Activated B cell treated with CpG ODN at 0.5 μM for 24 hours (primary cell): ENCODE data around the gene MRO. TPM values are rescaled to one million over a fixed set of nuclear protein-coding genes. Genes with fewer than 3 reads are reported as not detected.

Source experiments
- ATAC-seq: fragments of 200-7000 bp; cut with Tn5 transposase; one replicate; pipeline ENCODE4 v1.10.0; 2021; ENCODE audit warnings: low read depth, mild to moderate bottlenecking, moderate library complexity
- CTCF ChIA-PET: fragments of 350-600 bp; sonication (Branson Sonifier 250); formaldehyde crosslinking; loops from one replicate; lab custom pipeline; 2021; ENCODE audit warnings: antibody characterized with exemption; lab: Charles Lee
- POLR2A ChIA-PET: fragments of 350-600 bp; sonication (Branson Sonifier 250); formaldehyde crosslinking; loops from one replicate; lab custom pipeline; 2021; ENCODE audit warnings: antibody characterized with exemption; lab: Charles Lee
- DNase-seq: peaks from one replicate; pipeline ENCODE4 v3.0.0; 2022
- H3K27ac Mint-ChIP-seq: one replicate; pipeline ENCODE4 v1.8.0; 2020; ENCODE audit warnings: mixed read lengths
- H3K27me3 Mint-ChIP-seq: one replicate; pipeline ENCODE4 v1.8.0; 2021; ENCODE audit warnings: mixed read lengths
- H3K36me3 Mint-ChIP-seq: one replicate; pipeline ENCODE4 v1.8.0; 2021; ENCODE audit warnings: low read depth, mixed read lengths
- H3K4me1 Mint-ChIP-seq: one replicate; pipeline ENCODE4 v1.8.0; 2021; ENCODE audit warnings: mixed read lengths
- H3K4me3 Mint-ChIP-seq: one replicate; pipeline ENCODE4 v1.8.0; 2020; ENCODE audit warnings: mild to moderate bottlenecking, mixed read lengths
- H3K9me3 Mint-ChIP-seq: one replicate; pipeline ENCODE4 v1.8.0; 2020; ENCODE audit warnings: mixed read lengths
- CTCF ChIP-seq: fragments of 200-600 bp; IDR thresholded peaks from one replicate; pipeline ENCODE4 v1.8.0; 2022; ENCODE audit warnings: antibody characterized with exemption, mild to moderate bottlenecking
- intact Hi-C: fragments of 100-400 bp; cut with micrococcal nuclease; formaldehyde crosslinking; loops from one replicate; pipeline ENCODE4 v1.15.1; 2024
- total RNA-seq: library from RNA; stranded (reverse); gene quantifications from 2 replicates; pipeline ENCODE4 v1.2.3, GENCODE V29; 2022

Gene MRO
- total RNA-seq, 1 donor from 2014 or later: not detected

GRCh38 chr18:50848061-50848551 is 28.3 kb upstream of the MRO start:
- no peak overlapping the region for H3K27ac Mint-ChIP-seq
- ATAC-seq (no peak), DNase-seq (no peak)
- H3K27me3 Mint-ChIP-seq: peaks cover 2% of the 10 kb centered on the region
- ChIA-PET POLR2A (interaction anchor here (0.7 kb wide), 1 partner anchor 13 kb away, joined by 10 read pairs; no protein-coding TSS in a partner anchor), CTCF (no interaction called here)
- TF ChIP-seq CTCF: no peak
- no peaks in the 10 kb centered on the region for H3K9me3 Mint-ChIP-seq
- H3K4me3 Mint-ChIP-seq: no peak overlapping the region
- intact Hi-C loops: no loop called here
- no peaks in the 10 kb centered on the region for H3K36me3 Mint-ChIP-seq
- H3K4me1 Mint-ChIP-seq: no peaks in the 10 kb centered on the region

- intact Hi-C loops: no loop called here
- ChIA-PET POLR2A (interaction anchor here (0.5 to 0.6 kb wide), 2 partner anchors 11 to 32 kb away, joined by 5 read pairs; no protein-coding TSS in a partner anchor), CTCF (no interaction called here)
- ATAC-seq (no peak), DNase-seq (no peak)
- no peak overlapping the region for H3K4me3 Mint-ChIP-seq
- no peak for TF ChIP-seq CTCF
- H3K27ac Mint-ChIP-seq: no peak overlapping the region
- H3K27me3 Mint-ChIP-seq: no peaks in the 10 kb centered on the region
- no peaks in the 10 kb centered on the region for H3K36me3 Mint-ChIP-seq
- no peaks in the 10 kb centered on the region for H3K9me3 Mint-ChIP-seq
- H3K4me1 Mint-ChIP-seq: no peaks in the 10 kb centered on the region
These were observed 27.4 kb upstream of the MRO start for GRCh38 chr18:50847192-50847591.

GRCh38 chr18:50844960-50845359 is 25.1 kb upstream of the MRO start:
- no peaks in the 10 kb centered on the region for H3K27me3 Mint-ChIP-seq
- H3K4me1 Mint-ChIP-seq: no peaks in the 10 kb centered on the region
- intact Hi-C loops: no loop called here
- no peaks in the 10 kb centered on the region for H3K9me3 Mint-ChIP-seq
- POLR2A ChIA-PET: no interaction called here
- no peak for ATAC-seq
- CTCF ChIA-PET: no interaction called here
- no peak for TF ChIP-seq CTCF
- H3K4me3 Mint-ChIP-seq: no peak overlapping the region
- DNase-seq: no peak
- no peak overlapping the region for H3K27ac Mint-ChIP-seq
- H3K36me3 Mint-ChIP-seq: no peaks in the 10 kb centered on the region

- Mint-ChIP-seq H3K27me3 (no peaks in the 10 kb centered on the region), H3K4me3 (no peak overlapping the region), H3K36me3 (no peaks in the 10 kb centered on the region), H3K4me1 (no peaks in the 10 kb centered on the region), H3K27ac (no peak overlapping the region), H3K9me3 (no peaks in the 10 kb centered on the region)
- ChIA-PET CTCF (no interaction called here), POLR2A (no interaction called here)
- no peak for TF ChIP-seq CTCF
- ATAC-seq (no peak), DNase-seq (no peak)
- intact Hi-C loops: no loop called here
These were observed 24.7 kb upstream of the MRO start for GRCh38 chr18:50844554-50844953.

- intact Hi-C loops: no loop called here
- POLR2A ChIA-PET: interaction anchor here (0.6 to 1.9 kb wide), 3 partner anchors 36 to 195 kb away, joined by 3 to 5 read pairs (median 4); partner anchors contain the start of genes ELAC1 and ME2
- Mint-ChIP-seq H3K9me3 (no peaks in the 10 kb centered on the region), H3K4me3 (no peak overlapping the region), H3K4me1 (no peaks in the 10 kb centered on the region), H3K27ac (no peak overlapping the region), H3K36me3 (no peaks in the 10 kb centered on the region), H3K27me3 (no peaks in the 10 kb centered on the region)
- TF ChIP-seq CTCF: no peak
- CTCF ChIA-PET: no interaction called here
- no peak for DNase-seq
- no peak for ATAC-seq
These were observed 23.0 kb upstream of the MRO start for GRCh38 chr18:50842846-50843245.
